ENCODE results near the gene PCP2. TPM values are rescaled to one million over a fixed set of nuclear protein-coding genes. Genes with fewer than 3 reads are reported as not detected.
A peak's percentile ranks its signal among the peaks of the same experiment; 100 is the strongest.

Gene PCP2
- total and polyA plus RNA-seq, 2 of the 13 experiments (the other 11 are each of a cell fraction or from before 2014, with no cell fraction given): 0.62 TPM; not detected in 1

GRCh38 chr19:7629347-7630054 is 4.0 kb downstream of the PCP2 start, which contains the start of the genes PET100 and XAB2 (continued):
- peak; percentile 99 for TF ChIP-seq FOXK1 (CRISPR knock-in tag; IDR thresholded peaks at IDR 0.05; ENCODE audit: borderline replicate concordance, low read depth)
- no peak for TF ChIP-seq HNF1A (IDR thresholded peaks at IDR 0.05; ENCODE audit: low read depth)
- TF ChIP-seq HNF1A (CRISPR knock-in tag; IDR thresholded peaks at IDR 0.05; ENCODE audit: borderline replicate concordance): no peak
- peak; percentile 86 for TF ChIP-seq ZNF44 (CRISPR knock-in tag; IDR thresholded peaks at IDR 0.05)
- no peak for TF ChIP-seq SOX13 (IDR thresholded peaks at IDR 0.05)
- 0 out of 4 replicates have a peak, but pooled peaks of 1 of the 2 experiments have one; percentile 4 for TF ChIP-seq SOX13 (CRISPR knock-in tag; conservative IDR thresholded peaks at IDR 0.05 in 1 of 2, IDR thresholded peaks at IDR 0.05 in 1 of 2)
- TF ChIP-seq FOXC1 (CRISPR knock-in tag; IDR thresholded peaks at IDR 0.05; ENCODE audit: borderline replicate concordance): 0 out of 2 replicates have a peak, but pooled peaks have one; percentile 19
- peak; percentile 79 for TF ChIP-seq FOXA3 (CRISPR knock-in tag; IDR thresholded peaks at IDR 0.05)
- TF ChIP-seq ESRRA (CRISPR knock-in tag; IDR thresholded peaks at IDR 0.05; ENCODE audit: low read depth): no peak
- TF ChIP-seq JUND (CRISPR knock-in tag; IDR thresholded peaks at IDR 0.05): no peak
- TF ChIP-seq CBX5 (CRISPR knock-in tag; IDR thresholded peaks at IDR 0.05; ENCODE audit: borderline replicate concordance): peak; percentile 26; the same call in 1 of the 2 replicates
- peak; percentile 29; the same call in 1 of the 2 replicates for TF ChIP-seq ZNF205 (CRISPR knock-in tag; IDR thresholded peaks at IDR 0.05)
- TF ChIP-seq GMEB1 (CRISPR knock-in tag; IDR thresholded peaks at IDR 0.05; ENCODE audit: borderline replicate concordance): peak; percentile 90
- no peak; the same call in 1 of the 2 replicates for TF ChIP-seq SOX5 (CRISPR knock-in tag; IDR thresholded peaks at IDR 0.05; ENCODE audit: borderline replicate concordance)
- TF ChIP-seq SMARCE1 (IDR thresholded peaks at IDR 0.05; ENCODE audit: borderline replicate concordance): no peak
- TF ChIP-seq REPIN1 (CRISPR knock-in tag; IDR thresholded peaks at IDR 0.05; ENCODE audit: borderline replicate concordance, low read depth): peak; percentile 25; the same call in 1 of the 2 replicates
- TF ChIP-seq ZBED4 (CRISPR knock-in tag; IDR thresholded peaks at IDR 0.05; ENCODE audit: borderline replicate concordance): no peak
- TF ChIP-seq ISX (CRISPR knock-in tag; conservative IDR thresholded peaks at IDR 0.05): no peak
- no peak for TF ChIP-seq CEBPB (IDR thresholded peaks at IDR 0.05; ENCODE audit: borderline replicate concordance, low read depth, low read length)
